WTC11 (cell line): ENCODE measurements around the gene DGKH. TPM values are rescaled to one million over a fixed set of nuclear protein-coding genes. Genes with fewer than 3 reads are reported as not detected.
A peak's percentile ranks its signal among the peaks of the same experiment; 100 is the strongest.

Experiments used
- ATAC-seq: fragments of 200-7000 bp; cut with Tn5 transposase; 2 replicates; pipeline ENCODE4 v1.10.0; 2021; ENCODE audit warnings: mild to moderate bottlenecking, moderate library complexity
- CTCF ChIA-PET: fragments of 300-600 bp; sonication (Branson Sonifier 250); formaldehyde crosslinking; loops from one replicate; lab custom pipeline; 2021; ENCODE audit warnings: antibody characterized with exemption; lab: Charles Lee
- POLR2A ChIA-PET: fragments of 350-600 bp; sonication (Branson Sonifier 250); formaldehyde crosslinking; loops from one replicate; lab custom pipeline; 2021; ENCODE audit warnings: antibody characterized with exemption; lab: Charles Lee
- DNase-seq: peaks from one replicate; pipeline ENCODE4 v3.0.0; 2021; ENCODE audit warnings: low spot score
- H3K27ac Mint-ChIP-seq: 2 replicates; pipeline ENCODE4 v1.8.0; 2021; ENCODE audit warnings: mixed read lengths
- H3K27me3 Mint-ChIP-seq: 2 replicates; pipeline ENCODE4 v1.8.0; 2021; ENCODE audit warnings: low read depth, mild to moderate bottlenecking, moderate library complexity, mixed read lengths
- H3K36me3 Mint-ChIP-seq: 2 replicates; pipeline ENCODE4 v1.8.0; 2021; ENCODE audit warnings: mixed read lengths
- H3K4me1 Mint-ChIP-seq: 2 replicates; pipeline ENCODE4 v1.8.0; 2022; ENCODE audit warnings: mixed read lengths
- H3K4me3 Mint-ChIP-seq: 2 replicates; pipeline ENCODE4 v1.8.0; 2021; ENCODE audit warnings: mild to moderate bottlenecking, moderate library complexity, mixed read lengths
- H3K9me3 Mint-ChIP-seq: 2 replicates; pipeline ENCODE4 v1.8.0; 2021; ENCODE audit warnings: mixed read lengths
- AFF4 ChIP-seq: sonication (generic); formaldehyde crosslinking; IDR thresholded peaks from 2 replicates; pipeline ENCODE4 v1.8.1; 2023; ENCODE audit warnings: mild to moderate bottlenecking, missing genetic modification reagents, borderline replicate concordance
- ESRRA ChIP-seq: sonication (generic); formaldehyde crosslinking; IDR thresholded peaks from 2 replicates; pipeline ENCODE4 v1.8.1; 2022; ENCODE audit warnings: mild to moderate bottlenecking, missing genetic modification reagents, borderline replicate concordance
- ETV6 ChIP-seq: sonication (generic); formaldehyde crosslinking; IDR thresholded peaks from 2 replicates; pipeline ENCODE4 v1.8.1; 2022; ENCODE audit warnings: mild to moderate bottlenecking, missing genetic modification reagents
- GRHL2 ChIP-seq: fragments of 250-450 bp; sonication (Bioruptor Pico); IDR thresholded peaks from 2 replicates; pipeline ENCODE4 v1.8.0; 2022; ENCODE audit warnings: mild to moderate bottlenecking, moderate library complexity; ENCODE audit not compliant: insufficient replicate concordance, severe bottlenecking
- JAZF1 ChIP-seq: fragments of 250-450 bp; sonication (Bioruptor Pico); IDR thresholded peaks from 2 replicates; pipeline ENCODE4 v1.9.0; 2021; ENCODE audit warnings: moderate library complexity, mild to moderate bottlenecking, inconsistent platforms
- JUN ChIP-seq: sonication (generic); formaldehyde crosslinking; IDR thresholded peaks from 2 replicates; pipeline ENCODE4 v1.8.0; 2023; ENCODE audit warnings: mild to moderate bottlenecking, missing genetic modification reagents
- KAT7 ChIP-seq: sonication (generic); formaldehyde crosslinking; IDR thresholded peaks from 2 replicates; pipeline ENCODE4 v1.8.1; 2023; ENCODE audit warnings: missing genetic modification reagents, mild to moderate bottlenecking, borderline replicate concordance
- MAX ChIP-seq: sonication (generic); formaldehyde crosslinking; IDR thresholded peaks from 2 replicates; pipeline ENCODE4 v1.8.0; 2022; ENCODE audit warnings: mild to moderate bottlenecking, missing genetic modification reagents
- NR2C2 ChIP-seq: sonication (generic); formaldehyde crosslinking; IDR thresholded peaks from 2 replicates; pipeline ENCODE4 v1.8.0; 2022; ENCODE audit warnings: mild to moderate bottlenecking, missing genetic modification reagents
- PRRX2 ChIP-seq: fragments of 250-450 bp; sonication (Bioruptor Pico); IDR thresholded peaks from 2 replicates; pipeline ENCODE4 v1.8.0; 2021; ENCODE audit warnings: mild to moderate bottlenecking
- TP53 ChIP-seq: sonication (generic); formaldehyde crosslinking; IDR thresholded peaks from 2 replicates; pipeline ENCODE4 v1.8.1; 2023; ENCODE audit warnings: mild to moderate bottlenecking, missing genetic modification reagents
- USF1 ChIP-seq: sonication (generic); formaldehyde crosslinking; IDR thresholded peaks from 2 replicates; pipeline ENCODE4 v1.8.0; 2022; ENCODE audit warnings: mild to moderate bottlenecking, missing genetic modification reagents
- ZBTB21 ChIP-seq: sonication (generic); formaldehyde crosslinking; IDR thresholded peaks from 2 replicates; pipeline ENCODE4 v1.8.1; 2023; ENCODE audit warnings: mild to moderate bottlenecking, missing genetic modification reagents, borderline replicate concordance
- ZNF423 ChIP-seq: fragments of 250-450 bp; sonication (Bioruptor Pico); IDR thresholded peaks from 2 replicates; pipeline ENCODE4 v2.1.2; 2022; ENCODE audit warnings: mild to moderate bottlenecking, moderate library complexity
- total RNA-seq: library from RNA; stranded (reverse); gene quantifications from 3 replicates; pipeline ENCODE4 v1.2.3, GENCODE V29; 2021
- TF ChIP-seq, protein P1 (sequence below): sonication (generic); formaldehyde crosslinking; IDR thresholded peaks from 2 replicates; pipeline ENCODE4 v1.8.0; 2022; ENCODE audit warnings: mild to moderate bottlenecking, missing genetic modification reagents
- TF ChIP-seq, protein P2 (sequence below): fragments of 250-450 bp; sonication (Bioruptor Pico); IDR thresholded peaks from 2 replicates; pipeline ENCODE4 v1.9.0; 2021; ENCODE audit warnings: moderate library complexity, mild to moderate bottlenecking, inconsistent platforms, borderline replicate concordance

Gene DGKH
- total RNA-seq, 1 experiment from 2014 or later, result 7.6 TPM

DNA sequence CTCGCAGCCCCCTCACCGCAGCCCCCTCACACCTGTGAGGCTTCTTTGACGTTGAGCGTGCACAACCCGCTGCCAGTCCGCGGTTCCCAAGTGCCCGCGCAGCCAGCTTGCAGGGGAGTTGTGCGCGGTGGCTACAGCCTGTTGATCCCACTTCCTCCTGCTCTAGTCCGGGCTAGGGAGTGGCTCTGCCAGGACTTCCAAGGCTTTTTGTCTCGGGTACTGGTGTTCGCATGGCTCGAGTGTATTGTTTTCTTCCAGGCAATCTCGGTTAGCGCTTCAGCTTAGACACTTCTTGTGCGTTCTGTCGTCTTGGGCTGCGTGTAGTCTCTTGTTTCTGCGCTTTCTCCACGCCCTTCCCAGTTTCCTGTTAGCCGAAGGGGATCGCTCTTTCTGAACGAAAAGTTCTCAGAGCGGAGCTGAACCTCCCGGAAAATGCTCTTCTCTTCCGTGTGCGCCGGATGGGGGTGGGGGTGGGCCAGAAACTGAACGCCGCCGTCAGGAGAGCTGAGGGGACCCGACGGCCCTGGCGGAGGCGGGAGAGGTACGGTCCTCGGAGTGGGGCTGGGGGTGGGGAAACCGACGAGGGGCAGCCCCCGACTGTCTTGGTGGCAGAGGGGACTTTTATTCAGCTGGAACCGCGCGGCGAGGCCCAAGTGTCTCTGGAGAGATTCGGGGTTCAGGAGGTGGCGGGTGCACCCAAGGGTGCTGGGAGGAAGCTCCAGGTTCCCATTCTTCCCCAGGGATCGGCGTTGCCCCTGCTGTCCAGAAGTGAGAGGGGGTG lies 697 bp upstream of the DGKH start:
- peak; percentile 66 for ATAC-seq
- Mint-ChIP-seq H3K4me3 (peak overlapping the region; percentile 83), H3K9me3 (no peaks in the 10 kb centered on the region), H3K4me1 (peaks cover 15% of the 10 kb centered on the region), H3K27ac (peak overlapping the region; percentile 60), H3K27me3 (peaks cover 47% of the 10 kb centered on the region), H3K36me3 (no peaks in the 10 kb centered on the region)
- DNase-seq, result peak; percentile 57
- TF ChIP-seq KAT7 (CRISPR knock-in tag) (no peak), MAX (CRISPR knock-in tag) (0 out of 2 replicates have a peak, but pooled peaks have one; percentile 27), NR2C2 (CRISPR knock-in tag) (no peak), TP53 (CRISPR knock-in tag) (0 out of 2 replicates have a peak, but pooled peaks have one; percentile 14), JUN (CRISPR knock-in tag) (no peak), JAZF1 (CRISPR knock-in tag) (no peak), ETV6 (CRISPR knock-in tag) (peak; percentile 47; the same call in 1 of the 2 replicates), ESRRA (CRISPR knock-in tag) (no peak), AFF4 (CRISPR knock-in tag) (no peak), ZBTB21 (CRISPR knock-in tag) (no peak), GRHL2 (no peak), PRRX2 (CRISPR knock-in tag) (no peak), USF1 (0 out of 2 replicates have a peak, but pooled peaks have one; percentile 9), ZNF423 (CRISPR knock-in tag) (peak; percentile 89)
- TF ChIP-seq, protein P1, sequence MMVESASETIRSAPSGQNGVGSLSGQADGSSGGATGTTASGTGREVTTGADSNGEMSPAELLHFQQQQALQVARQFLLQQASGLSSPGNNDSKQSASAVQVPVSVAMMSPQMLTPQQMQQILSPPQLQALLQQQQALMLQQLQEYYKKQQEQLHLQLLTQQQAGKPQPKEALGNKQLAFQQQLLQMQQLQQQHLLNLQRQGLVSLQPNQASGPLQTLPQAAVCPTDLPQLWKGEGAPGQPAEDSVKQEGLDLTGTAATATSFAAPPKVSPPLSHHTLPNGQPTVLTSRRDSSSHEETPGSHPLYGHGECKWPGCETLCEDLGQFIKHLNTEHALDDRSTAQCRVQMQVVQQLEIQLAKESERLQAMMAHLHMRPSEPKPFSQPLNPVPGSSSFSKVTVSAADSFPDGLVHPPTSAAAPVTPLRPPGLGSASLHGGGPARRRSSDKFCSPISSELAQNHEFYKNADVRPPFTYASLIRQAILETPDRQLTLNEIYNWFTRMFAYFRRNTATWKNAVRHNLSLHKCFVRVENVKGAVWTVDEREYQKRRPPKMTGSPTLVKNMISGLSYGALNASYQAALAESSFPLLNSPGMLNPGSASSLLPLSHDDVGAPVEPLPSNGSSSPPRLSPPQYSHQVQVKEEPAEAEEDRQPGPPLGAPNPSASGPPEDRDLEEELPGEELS (CRISPR knock-in tag), result no peak
- TF ChIP-seq, protein P2, sequence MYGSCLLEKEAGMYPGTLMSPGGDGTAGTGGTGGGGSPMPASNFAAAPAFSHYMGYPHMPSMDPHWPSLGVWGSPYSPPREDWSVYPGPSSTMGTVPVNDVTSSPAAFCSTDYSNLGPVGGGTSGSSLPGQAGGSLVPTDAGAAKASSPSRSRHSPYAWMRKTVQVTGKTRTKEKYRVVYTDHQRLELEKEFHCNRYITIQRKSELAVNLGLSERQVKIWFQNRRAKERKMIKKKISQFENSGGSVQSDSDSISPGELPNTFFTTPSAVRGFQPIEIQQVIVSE, result no peak
- POLR2A ChIA-PET, result interaction anchor here (0.7 to 0.9 kb wide), 3 partner anchors 9 to 224 kb away, joined by 3 to 4 read pairs (median 3); partner anchors contain the start of gene AKAP11
- CTCF ChIA-PET, result interaction anchor here (0.7 to 1.4 kb wide), 2 partner anchors 24 to 105 kb away, joined by 3 to 5 read pairs; no protein-coding TSS in a partner anchor
